IMR-90 (cell line): ENCODE results near the gene GBA2. TPM values are rescaled to one million over a fixed set of nuclear protein-coding genes. Genes with fewer than 3 reads are reported as not detected.

ENCODE experiments used
- ATAC-seq: fragments of 200-7000 bp; cut with Tn5 transposase; 2 replicates; pipeline ENCODE4 v1.9.1; 2020; ENCODE audit warnings: low read depth, mild to moderate bottlenecking, moderate library complexity
- BruUV-seq: library from RNA; stranded (reverse); fragments of 400-500 nt; replicated peaks from 2 replicates; lab custom pipeline; 2021; lab: Mats Ljungman, UMichigan
- CTCF ChIA-PET: fragments of 300-600 bp; formaldehyde crosslinking; extraction: SDS; loops from one replicate; lab custom pipeline; 2021; ENCODE audit warnings: antibody characterized with exemption; lab: Yijun Ruan, JAX
- POLR2A ChIA-PET: fragments of 300-600 bp; sonication (Branson Sonifier 250); formaldehyde crosslinking; loops from one replicate; lab custom pipeline; 2022; ENCODE audit warnings: antibody characterized with exemption; ENCODE audit not compliant: unreplicated experiment; lab: Charles Lee
- DNase-seq: peaks from one replicate; pipeline ENCODE4 v3.0.0; 2013
- H2AFZ ChIP-seq: replicated peaks from 2 replicates; pipeline ENCODE3; 2013; ENCODE audit warnings: low read length, mild to moderate bottlenecking; ENCODE audit not compliant: poor library complexity
- H2AK5ac ChIP-seq: 2 replicates; pipeline ENCODE4 v1.6.1; 2013; ENCODE audit warnings: low read depth, low read length, inconsistent platforms
- H2AK9ac ChIP-seq: replicated peaks from 2 replicates; pipeline ENCODE3; 2013; ENCODE audit warnings: mild to moderate bottlenecking, low read depth, low read length, moderate library complexity; ENCODE audit not compliant: poor library complexity
- H2BK120ac ChIP-seq: 2 replicates; pipeline ENCODE4 v1.6.1; 2013; ENCODE audit warnings: low read depth, low read length, inconsistent platforms
- H2BK15ac ChIP-seq: 3 replicates; pipeline ENCODE4 v1.6.1; 2013; ENCODE audit warnings: low read depth, low read length, inconsistent platforms
- H2BK20ac ChIP-seq: 2 replicates; pipeline ENCODE4 v1.6.1; 2013; ENCODE audit warnings: low read depth, mild to moderate bottlenecking, inconsistent platforms, low read length, moderate library complexity
- H2BK5ac ChIP-seq: 2 replicates; pipeline ENCODE4 v1.6.1; 2013; ENCODE audit warnings: mild to moderate bottlenecking, low read depth, low read length, inconsistent platforms; ENCODE audit not compliant: poor library complexity, severe bottlenecking
- H3K14ac ChIP-seq: replicated peaks from 2 replicates; pipeline ENCODE4 v1.6.1; 2013; ENCODE audit warnings: low read depth, low read length, inconsistent platforms
- H3K18ac ChIP-seq: 2 replicates; pipeline ENCODE4 v1.6.1; 2013; ENCODE audit warnings: low read depth, low read length, control low read depth
- H3K23ac ChIP-seq: 2 replicates; pipeline ENCODE4 v1.6.1; 2013; ENCODE audit warnings: low read depth, low read length, inconsistent platforms
- H3K27ac ChIP-seq: 2 replicates; pipeline ENCODE4 v1.5.1; 2013; ENCODE audit warnings: mild to moderate bottlenecking, control low read depth, low read length; ENCODE audit not compliant: insufficient read depth
- H3K27me3 ChIP-seq: 2 replicates; pipeline ENCODE4 v1.6.1; 2013; ENCODE audit warnings: low read length; ENCODE audit not compliant: control insufficient read depth, insufficient read depth
- H3K36me3 ChIP-seq: 2 replicates; pipeline ENCODE4 v1.6.1; 2013; ENCODE audit warnings: low read length, mixed read lengths; ENCODE audit not compliant: control insufficient read depth, insufficient read depth
- H3K4ac ChIP-seq: 2 replicates; pipeline ENCODE4 v1.6.1; 2013; ENCODE audit warnings: low read depth, low read length, inconsistent platforms
- H3K4me1 ChIP-seq: 2 replicates; pipeline ENCODE4 v1.6.1; 2013; ENCODE audit warnings: low read length, mixed read lengths; ENCODE audit not compliant: control insufficient read depth, insufficient read depth
- H3K4me2 ChIP-seq: 2 replicates; pipeline ENCODE4 v1.6.1; 2013; ENCODE audit warnings: low read depth, mild to moderate bottlenecking, control low read depth, low read length, moderate library complexity
- H3K4me3 ChIP-seq: 2 replicates; pipeline ENCODE4 v1.5.1; 2013; ENCODE audit warnings: low read depth, mild to moderate bottlenecking, control low read depth, low read length, moderate library complexity; ENCODE audit not compliant: insufficient read depth
- H3K56ac ChIP-seq: 2 replicates; pipeline ENCODE4 v1.6.1; 2013; ENCODE audit warnings: low read length, inconsistent platforms; ENCODE audit not compliant: insufficient read depth; ENCODE audit errors: extremely low read depth
- H3K79me1 ChIP-seq, 2 experiments: 2 replicates each; pipeline ENCODE4 v1.6.1; 2013; ENCODE audit warnings: low read length in 2 of 2, inconsistent platforms in 1 of 2, low read depth in 1 of 2
- H3K9ac ChIP-seq: 2 replicates; pipeline ENCODE4 v1.6.1; 2013; ENCODE audit warnings: low read depth, low read length, control low read depth
- H3K9me1 ChIP-seq: 2 replicates; pipeline ENCODE4 v1.6.1; 2013; ENCODE audit warnings: low read length, inconsistent platforms; ENCODE audit not compliant: insufficient read depth
- H3K9me3 ChIP-seq: 2 replicates; pipeline ENCODE4 v1.6.1; 2013; ENCODE audit warnings: low read length; ENCODE audit not compliant: control insufficient read depth, insufficient read depth
- H4K20me1 ChIP-seq: 2 replicates; pipeline ENCODE4 v1.6.1; 2013; ENCODE audit warnings: low read length, inconsistent platforms; ENCODE audit not compliant: insufficient read depth
- H4K5ac ChIP-seq: 2 replicates; pipeline ENCODE4 v1.6.1; 2013; ENCODE audit warnings: mild to moderate bottlenecking, low read depth, low read length, control low read depth
- H4K8ac ChIP-seq, 2 experiments: 2 replicates each; pipeline ENCODE4 v1.6.1; 2013; ENCODE audit warnings: low read depth in 2 of 2, low read length in 2 of 2, control low read depth in 1 of 2, inconsistent platforms in 1 of 2
- H4K91ac ChIP-seq: 2 replicates; pipeline ENCODE4 v1.6.1; 2013; ENCODE audit warnings: low read depth, low read length, inconsistent platforms; ENCODE audit not compliant: insufficient read depth
- CHD1 ChIP-seq: IDR thresholded peaks from 2 replicates; pipeline ENCODE4 v1.6.1; 2012; ENCODE audit warnings: low read depth, low read length, improper control_type of control experiment
- FOS ChIP-seq: fragments of 150-350 bp; IDR thresholded peaks from 2 replicates; pipeline ENCODE4 v1.6.1; 2016; ENCODE audit warnings: low read depth, low read length
- POLR2A ChIP-seq: IDR thresholded peaks from 2 replicates; pipeline ENCODE4 v1.6.1; 2012; ENCODE audit warnings: mild to moderate bottlenecking, low read depth, low read length
- RAD21 ChIP-seq: IDR thresholded peaks from 2 replicates; pipeline ENCODE4 v1.6.1; 2012; ENCODE audit warnings: low read length, improper control_type of control experiment
- RCOR1 ChIP-seq: IDR thresholded peaks from 2 replicates; pipeline ENCODE4 v1.6.1; 2012; ENCODE audit warnings: mild to moderate bottlenecking, low read length, improper control_type of control experiment; ENCODE audit not compliant: insufficient replicate concordance
- SMC3 ChIP-seq: fragments of 150-350 bp; IDR thresholded peaks from 2 replicates; pipeline ENCODE4 v1.6.1; 2016; ENCODE audit warnings: low read depth, mild to moderate bottlenecking, antibody characterized with exemption, low read length, moderate library complexity
- WGBS, 2 experiments: methylation state at CpG; one replicate each; pipeline versions ENCODE4 v1.1.5 to v1.1.7; 2013; ENCODE audit warnings: missing lambda C conversion rate in 2 of 2; ENCODE audit not compliant: insufficient read length in 1 of 2; ENCODE audit errors: extremely low coverage in 2 of 2; 5-methylcytosine and 5-hydroxymethylcytosine counted together
- dilution Hi-C: fragments of 300-500 bp; cut with HindIII; formaldehyde crosslinking; loops from one replicate; pipeline ENCODE4 v1.14.3; 2018; ENCODE audit warnings: low sequenced_read_pairs; ENCODE audit not compliant: unreplicated experiment
- in situ Hi-C: fragments of 300-500 bp; cut with MboI; formaldehyde crosslinking; loops from 3 replicates; pipeline ENCODE4 v1.14.3; 2019; ENCODE audit warnings: low sequenced_read_pairs, inconsistent platforms, mixed read lengths
- intact Hi-C: fragments of 100-400 bp; cut with micrococcal nuclease; formaldehyde crosslinking; loops from 2 replicates; pipeline ENCODE4 v1.10.0; 2022
- polyA plus RNA-seq, 3 experiments: library from polyadenylated mRNA; depleted of rRNA; stranded (reverse); fragments of >200 nt; gene quantifications; 2 replicates each; pipeline ENCODE4 v1.2.3, GENCODE V29; 2012; ENCODE audit warnings: low replicate concordance in 1 of 3
- total RNA-seq: library from RNA; depleted of rRNA; stranded (reverse); fragments of >200 nt; gene quantifications from 2 replicates; pipeline ENCODE4 v1.2.3, GENCODE V29; 2012

GBA2 gene
- total and polyA plus RNA-seq, 2 of the 4 experiments (the other 2 are of a cell fraction): 18.1 to 38.2 TPM

GRCh38 chr9:35688558-35689541, 60.2 kb downstream of the GBA2 start:
- DNase-seq (peak; percentile 92), ATAC-seq (no peak)
- H3K4me3 ChIP-seq: peak overlapping the region; percentile 83
- in situ Hi-C loops: no loop called here
- peak overlapping the region; percentile 91 for H3K56ac ChIP-seq
- H4K8ac ChIP-seq: peak overlapping the region; percentile 57 to 89
- peak overlapping the region; percentile 41; the same call in 1 of the 3 replicates for H2BK15ac ChIP-seq
- ChIA-PET POLR2A (interaction anchor here (0.6 to 2.6 kb wide), 12 partner anchors 8 to 322 kb away, joined by 3 to 25 read pairs (median 6); partner anchors contain the start of genes CCDC107, RMRP and TLN1), CTCF (interaction anchor here (0.6 to 1.2 kb wide), 2 partner anchors 8 to 77 kb away, joined by 3 to 7 read pairs; no protein-coding TSS in a partner anchor)
- H4K91ac ChIP-seq: peak overlapping the region; percentile 92
- WGBS, 2 experiments: 0% methylated on average over 4 of the region's 12 CpGs; no CpG with 5 or more reads in 1 of the 2 experiments
- peak overlapping the region; percentile 98 for H2AK9ac ChIP-seq
- peak overlapping the region; percentile 74 for H3K18ac ChIP-seq
- peak overlapping the region; percentile 55 for H4K5ac ChIP-seq
- TF ChIP-seq CHD1 (0 out of 2 replicates have a peak, but pooled peaks have one; percentile 15), RCOR1 (peak; percentile 34), RAD21 (no peak), POLR2A (peak; percentile 77; the same call in 1 of the 2 replicates), FOS (peak; percentile 78), SMC3 (no peak)
- peak overlapping the region; percentile 23; the same call in 1 of the 2 replicates for H2BK20ac ChIP-seq
- peak overlapping the region; percentile 90 for H3K27ac ChIP-seq
- peak overlapping the region; percentile 84 for H2AFZ ChIP-seq
- peak overlapping the region; percentile 100 for H3K14ac ChIP-seq
- peak overlapping the region; percentile 98 for H3K9ac ChIP-seq
- peak overlapping the region; percentile 98 for H2BK5ac ChIP-seq
- no TSS peak for BruUV-seq
- peak overlapping the region; percentile 96 for H3K23ac ChIP-seq
- H2AK5ac ChIP-seq: peak overlapping the region; percentile 65
- peaks cover 7 to 69% of the 10 kb centered on the region in 2 experiments; a peak in 3 of 4 replicates for H3K79me1 ChIP-seq
- H3K4me1 ChIP-seq: peaks cover 34% of the 10 kb centered on the region
- dilution Hi-C loops: no loop called here
- H3K4me2 ChIP-seq: peak overlapping the region; percentile 97
- no peaks in the 10 kb centered on the region for H3K27me3 ChIP-seq
- peak overlapping the region; percentile 96 for H3K4ac ChIP-seq
- peaks cover 42% of the 10 kb centered on the region for H3K36me3 ChIP-seq
- intact Hi-C loops: loop anchor here (10.0 kb wide), 1 partner anchor 84 kb away; the partner anchor contains the start of gene TESK1
- H3K9me3 ChIP-seq: no peaks in the 10 kb centered on the region
- H4K20me1 ChIP-seq: peaks cover 59% of the 10 kb centered on the region
- peak overlapping the region; percentile 75; the same call in 1 of the 2 replicates for H2BK120ac ChIP-seq
- peaks cover 23% of the 10 kb centered on the region for H3K9me1 ChIP-seq
